ENCODE measurements around the gene ADARB1. TPM values are rescaled to one million over a fixed set of nuclear protein-coding genes. Genes with fewer than 3 reads are reported as not detected.

Gene ADARB1
- total and polyA plus RNA-seq, 2 of the 4 experiments (the other 2 are of a cell fraction): 39.8 to 47.3 TPM

DNA sequence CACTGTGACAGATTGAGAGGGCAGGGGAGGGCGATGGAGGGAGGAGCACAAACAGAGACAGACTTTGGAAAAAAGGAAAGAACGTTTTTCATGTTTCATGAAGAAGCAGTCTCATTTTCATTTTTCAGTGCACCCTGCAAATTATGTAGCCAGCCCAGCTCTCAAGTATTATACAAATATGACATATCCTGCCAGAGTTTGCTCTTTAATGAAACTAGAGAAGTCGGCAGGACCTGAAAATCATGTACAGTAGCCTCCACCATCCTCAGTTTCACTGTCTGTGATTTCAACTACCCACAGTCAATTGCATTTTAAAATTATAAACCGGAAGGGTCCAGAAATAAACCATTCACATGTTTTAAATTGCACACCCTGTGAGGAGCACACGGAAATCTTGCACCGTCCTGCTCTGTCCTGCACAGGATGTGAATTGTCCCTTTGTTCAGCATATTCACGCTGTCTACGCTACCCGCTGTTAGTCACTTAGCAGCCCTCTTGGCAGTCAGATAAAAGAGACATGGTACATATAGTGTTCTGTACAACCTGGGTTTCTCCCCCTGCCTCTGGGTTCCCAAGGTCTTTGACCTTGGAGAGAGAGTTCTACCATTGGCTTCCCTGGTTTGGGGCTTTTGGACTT is 13.6 kb upstream of the ADARB1 start:
- Histone ChIP-seq H2BK20ac (ENCODE audit: low read depth, low read length) (no peak overlapping the region), H3K27ac (ENCODE audit: insufficient read depth, low read length) (no peak overlapping the region), H2BK15ac (ENCODE audit: low read depth, low read length) (no peak overlapping the region; the same call in 1 of the 3 replicates), H3K9me1 (ENCODE audit: insufficient read depth, low read length) (peaks cover 15% of the 10 kb centered on the region), H2AFZ (replicated peaks; ENCODE audit: low read length, poor library complexity) (no peak overlapping the region), H4K91ac (ENCODE audit: insufficient read depth, low read depth, low read length) (no peak overlapping the region), H3K56ac (ENCODE audit: extremely low read depth, insufficient read depth, low read length) (no peak overlapping the region), H3K23ac (ENCODE audit: low read depth, low read length) (no peak overlapping the region), H2BK5ac (ENCODE audit: low read depth, low read length, poor library complexity, severe bottlenecking) (no peak overlapping the region), H3K36me3 (ENCODE audit: control insufficient read depth, insufficient read depth, low read length) (no peaks in the 10 kb centered on the region), H4K8ac (ENCODE audit: low read depth in 2 of 2, low read length in 2 of 2) (no peak overlapping the region), H3K14ac (replicated peaks; ENCODE audit: low read depth, low read length) (no peak overlapping the region), H3K79me1 (ENCODE audit: low read depth in 1 of 2, low read length in 2 of 2) (peaks cover 0 to 3% of the 10 kb centered on the region in 2 experiments; a peak in 2 of 4 replicates), H3K9me3 (ENCODE audit: control insufficient read depth, insufficient read depth, low read length) (peaks cover 6% of the 10 kb centered on the region), H4K20me1 (ENCODE audit: insufficient read depth, low read length) (no peaks in the 10 kb centered on the region), H3K4me2 (ENCODE audit: low read depth, low read length) (no peak overlapping the region), H3K4me3 (ENCODE audit: insufficient read depth, low read depth, low read length) (no peak overlapping the region), H3K27me3 (ENCODE audit: control insufficient read depth, insufficient read depth, low read length) (no peaks in the 10 kb centered on the region), H3K4ac (ENCODE audit: low read depth, low read length) (no peak overlapping the region), H3K9ac (ENCODE audit: low read depth, low read length) (no peak overlapping the region), H4K5ac (ENCODE audit: low read depth, low read length) (no peak overlapping the region), H2AK5ac (ENCODE audit: low read depth, low read length) (peak overlapping the region; percentile 43; the same call in 1 of the 2 replicates), H3K18ac (ENCODE audit: low read depth, low read length) (no peak overlapping the region), H2BK120ac (ENCODE audit: low read depth, low read length) (no peak overlapping the region), H3K4me1 (ENCODE audit: control insufficient read depth, insufficient read depth, low read length) (peaks cover 11% of the 10 kb centered on the region), H2AK9ac (replicated peaks; ENCODE audit: low read depth, low read length, poor library complexity) (no peak overlapping the region)
- BruUV-seq (replicated peaks): no TSS peak
- 80% methylated on average over 1 of the region's 9 CpGs; no CpG with 5 or more reads in 1 of the 2 experiments for WGBS, 2 experiments (ENCODE audit: extremely low coverage in 2 of 2, insufficient read length in 1 of 2)
- intact Hi-C loops (cut with micrococcal nuclease): no loop called here
- no peak for DNase-seq
- ATAC-seq (ENCODE audit: low read depth): no peak
- dilution Hi-C loops (cut with HindIII; ENCODE audit: low sequenced_read_pairs, unreplicated experiment): no loop called here
- ChIA-PET POLR2A (ENCODE audit: unreplicated experiment) (no interaction called here), CTCF (no interaction called here)
- in situ Hi-C loops (cut with MboI; ENCODE audit: low sequenced_read_pairs): no loop called here
- TF ChIP-seq RFX5 (IDR thresholded peaks at IDR 0.05; ENCODE audit: low read depth, low read length) (no peak), BHLHE40 (IDR thresholded peaks at IDR 0.05; ENCODE audit: low read depth, low read length) (no peak), NFE2L2 (IDR thresholded peaks at IDR 0.05; ENCODE audit: low read depth, low read length) (no peak), MXI1 (IDR thresholded peaks at IDR 0.05; ENCODE audit: borderline replicate concordance, low read depth, low read length) (no peak), POLR2A (IDR thresholded peaks at IDR 0.05; ENCODE audit: low read depth, low read length) (no peak), MAZ (IDR thresholded peaks at IDR 0.05; ENCODE audit: borderline replicate concordance, low read depth, low read length) (no peak), CEBPB (IDR thresholded peaks at IDR 0.05; ENCODE audit: low read depth, low read length) (no peak), RCOR1 (IDR thresholded peaks at IDR 0.05; ENCODE audit: insufficient replicate concordance, low read length) (no peak), SMC3 (IDR thresholded peaks at IDR 0.05; ENCODE audit: low read depth, low read length) (no peak), CHD1 (IDR thresholded peaks at IDR 0.05; ENCODE audit: low read depth, low read length) (no peak), RAD21 (IDR thresholded peaks at IDR 0.05; ENCODE audit: low read length) (no peak), FOS (IDR thresholded peaks at IDR 0.05; ENCODE audit: low read depth, low read length) (no peak), MAFK (IDR thresholded peaks at IDR 0.05; ENCODE audit: low read depth, low read length) (no peak)
- TF ChIP-seq, protein P1, sequence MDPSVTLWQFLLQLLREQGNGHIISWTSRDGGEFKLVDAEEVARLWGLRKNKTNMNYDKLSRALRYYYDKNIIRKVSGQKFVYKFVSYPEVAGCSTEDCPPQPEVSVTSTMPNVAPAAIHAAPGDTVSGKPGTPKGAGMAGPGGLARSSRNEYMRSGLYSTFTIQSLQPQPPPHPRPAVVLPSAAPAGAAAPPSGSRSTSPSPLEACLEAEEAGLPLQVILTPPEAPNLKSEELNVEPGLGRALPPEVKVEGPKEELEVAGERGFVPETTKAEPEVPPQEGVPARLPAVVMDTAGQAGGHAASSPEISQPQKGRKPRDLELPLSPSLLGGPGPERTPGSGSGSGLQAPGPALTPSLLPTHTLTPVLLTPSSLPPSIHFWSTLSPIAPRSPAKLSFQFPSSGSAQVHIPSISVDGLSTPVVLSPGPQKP (IDR thresholded peaks at IDR 0.05; ENCODE audit: borderline replicate concordance, low read depth, low read length): no peak
- TF ChIP-seq, protein P2, sequence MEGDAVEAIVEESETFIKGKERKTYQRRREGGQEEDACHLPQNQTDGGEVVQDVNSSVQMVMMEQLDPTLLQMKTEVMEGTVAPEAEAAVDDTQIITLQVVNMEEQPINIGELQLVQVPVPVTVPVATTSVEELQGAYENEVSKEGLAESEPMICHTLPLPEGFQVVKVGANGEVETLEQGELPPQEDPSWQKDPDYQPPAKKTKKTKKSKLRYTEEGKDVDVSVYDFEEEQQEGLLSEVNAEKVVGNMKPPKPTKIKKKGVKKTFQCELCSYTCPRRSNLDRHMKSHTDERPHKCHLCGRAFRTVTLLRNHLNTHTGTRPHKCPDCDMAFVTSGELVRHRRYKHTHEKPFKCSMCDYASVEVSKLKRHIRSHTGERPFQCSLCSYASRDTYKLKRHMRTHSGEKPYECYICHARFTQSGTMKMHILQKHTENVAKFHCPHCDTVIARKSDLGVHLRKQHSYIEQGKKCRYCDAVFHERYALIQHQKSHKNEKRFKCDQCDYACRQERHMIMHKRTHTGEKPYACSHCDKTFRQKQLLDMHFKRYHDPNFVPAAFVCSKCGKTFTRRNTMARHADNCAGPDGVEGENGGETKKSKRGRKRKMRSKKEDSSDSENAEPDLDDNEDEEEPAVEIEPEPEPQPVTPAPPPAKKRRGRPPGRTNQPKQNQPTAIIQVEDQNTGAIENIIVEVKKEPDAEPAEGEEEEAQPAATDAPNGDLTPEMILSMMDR (conservative IDR thresholded peaks at IDR 0.05; ENCODE audit: low read depth, low read length): no peak
- TF ChIP-seq, protein P3, sequence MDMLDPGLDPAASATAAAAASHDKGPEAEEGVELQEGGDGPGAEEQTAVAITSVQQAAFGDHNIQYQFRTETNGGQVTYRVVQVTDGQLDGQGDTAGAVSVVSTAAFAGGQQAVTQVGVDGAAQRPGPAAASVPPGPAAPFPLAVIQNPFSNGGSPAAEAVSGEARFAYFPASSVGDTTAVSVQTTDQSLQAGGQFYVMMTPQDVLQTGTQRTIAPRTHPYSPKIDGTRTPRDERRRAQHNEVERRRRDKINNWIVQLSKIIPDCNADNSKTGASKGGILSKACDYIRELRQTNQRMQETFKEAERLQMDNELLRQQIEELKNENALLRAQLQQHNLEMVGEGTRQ (IDR thresholded peaks at IDR 0.05; ENCODE audit: low read depth, low read length): no peak

Measured in IMR-90 (cell line).